Right renal pelvis (tissue), 4 donors: ENCODE results near the gene OR10V1. TPM values are rescaled to one million over a fixed set of nuclear protein-coding genes. Genes with fewer than 3 reads are reported as not detected.

Experiments used
- DNase-seq, 4 donors: peaks; one replicate each; pipeline ENCODE4 v3.0.0-alpha.2; 2013; ENCODE audit warnings: low read depth in 4 of 4, low spot score in 3 of 4, missing footprints in 1 of 4
- polyA plus RNA-seq, 4 donors: library from polyadenylated mRNA; unstranded; fragments of 120-200 nt; gene quantifications; one replicate each; pipeline ENCODE4 v1.2.1, GENCODE V29; 2013; ENCODE audit not compliant: insufficient read length in 4 of 4

Gene OR10V1
- polyA plus RNA-seq, 4 donors: not detected

DNA sequence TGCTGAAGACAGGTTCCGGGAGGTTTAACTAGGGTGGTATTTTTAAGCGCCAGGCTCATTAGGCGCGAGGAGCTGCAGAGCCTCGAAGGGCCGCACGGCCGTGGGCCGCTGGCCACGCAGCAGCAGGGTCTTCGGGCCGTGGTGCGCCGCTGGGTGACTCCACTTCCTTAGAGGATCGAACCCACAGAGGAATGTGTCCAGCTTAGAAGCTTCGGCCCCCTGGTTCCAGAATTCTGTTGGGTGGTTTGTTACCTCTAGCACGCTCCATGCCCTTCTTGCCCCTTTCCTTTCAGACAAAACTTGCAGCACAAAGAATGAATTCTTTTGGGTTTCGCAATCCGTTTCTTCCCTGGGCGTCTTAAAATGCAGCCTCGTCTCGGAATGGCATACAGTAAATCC is 44.0 kb downstream of the OR10V1 start:
- peak in 1 of 4 donors; percentile 12 for DNase-seq

DNA sequence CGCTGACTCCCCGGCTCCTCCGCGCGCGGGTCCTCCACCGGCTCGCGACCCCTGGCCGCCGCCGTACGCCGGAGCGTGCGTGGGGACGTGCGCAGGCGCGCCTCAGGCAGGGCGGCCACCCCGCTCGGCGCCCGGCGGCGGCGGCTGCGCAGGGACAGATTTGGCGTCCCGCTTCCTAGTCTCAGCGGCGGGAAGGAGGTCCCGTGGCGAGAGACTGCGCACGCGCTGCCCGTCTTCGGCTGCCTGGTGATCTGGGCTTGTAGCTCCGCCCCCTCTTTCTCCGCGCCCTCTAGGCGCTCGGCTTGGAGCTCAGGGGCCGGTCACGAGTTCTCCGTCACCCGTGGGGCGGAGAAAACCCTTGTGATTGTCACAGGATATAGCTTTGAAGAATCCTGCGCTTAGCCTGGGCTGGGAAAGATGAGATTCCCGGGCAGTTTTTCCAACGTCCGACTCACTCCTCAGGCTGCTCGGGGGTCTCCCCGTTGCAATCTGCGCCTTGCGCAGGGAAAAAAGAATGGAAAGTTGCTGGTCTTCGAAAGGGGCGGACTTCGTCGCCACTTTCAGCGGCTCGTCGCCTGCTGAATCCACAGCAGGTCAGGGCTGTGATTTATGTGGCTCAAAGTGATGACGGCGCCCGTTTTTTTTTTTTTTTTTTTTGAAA is 44.6 kb downstream of the OR10V1 start, which contains the start of gene PATL1:
Gene PATL1, minus strand, starts transcription at position 88 of the 661 bp plus-strand sequence. CDS start 142 bp downstream, outside the sequence.
- DNase-seq: peak; percentile 98 to 99 (median 98)

DNA sequence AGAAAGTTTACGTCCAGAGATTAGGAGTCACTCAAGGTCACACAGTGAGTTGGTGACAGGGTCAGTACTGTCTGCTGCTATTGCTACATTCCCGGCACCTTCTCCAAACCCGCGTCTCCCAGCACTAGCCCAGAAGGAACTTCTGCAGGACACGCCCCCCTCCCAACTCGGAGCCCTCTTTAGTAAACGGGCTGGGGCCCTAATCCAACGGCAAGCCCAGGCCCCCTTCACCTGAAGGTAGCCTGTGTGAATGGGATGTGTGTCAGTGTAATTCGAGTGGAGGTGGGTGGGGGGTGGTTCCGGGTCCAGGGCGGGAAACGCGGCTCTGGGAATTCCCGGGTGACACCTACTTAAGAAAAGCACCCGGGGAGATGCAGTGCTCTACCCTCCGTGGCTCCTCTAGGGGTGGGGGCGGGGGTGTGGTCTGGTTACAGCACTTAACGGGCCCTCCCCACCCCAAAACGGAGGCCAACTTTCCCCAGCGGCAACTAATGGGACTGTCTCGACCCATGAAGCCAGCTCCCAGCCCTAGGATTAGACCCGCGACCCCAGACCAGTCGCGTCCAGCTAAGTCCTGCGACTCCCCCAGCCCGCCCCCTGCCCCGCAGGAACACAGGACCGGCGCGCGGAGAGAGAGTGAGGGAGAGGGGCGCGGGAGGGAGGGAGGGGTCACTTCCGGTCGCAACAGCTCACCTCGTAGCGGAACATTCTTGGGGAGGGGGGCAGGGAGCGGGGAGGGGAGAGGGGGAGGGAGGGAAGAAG is 45.3 kb downstream of the OR10V1 start:
- peak in 3 of 4 donors; percentile 3 to 23 (median 20) for DNase-seq

DNA sequence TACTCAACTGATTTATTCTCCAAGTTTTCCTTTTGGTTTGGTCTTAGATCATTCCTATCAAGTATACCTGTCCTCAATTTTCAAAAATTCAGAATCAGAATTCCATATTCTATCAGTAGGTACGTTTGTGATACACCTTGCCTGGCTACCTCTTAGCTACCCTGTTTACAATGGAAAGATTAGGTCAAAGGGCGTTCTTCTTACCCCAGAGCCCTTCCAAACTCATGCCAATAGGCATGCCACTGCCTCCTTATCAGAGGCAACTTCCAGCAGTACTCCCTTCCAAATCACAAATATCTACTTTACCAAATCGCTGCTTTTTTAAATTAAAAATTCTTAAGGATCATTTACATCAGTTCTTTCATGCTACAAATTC is 45.8 kb downstream of the OR10V1 start:
- DNase-seq: no peak

DNA sequence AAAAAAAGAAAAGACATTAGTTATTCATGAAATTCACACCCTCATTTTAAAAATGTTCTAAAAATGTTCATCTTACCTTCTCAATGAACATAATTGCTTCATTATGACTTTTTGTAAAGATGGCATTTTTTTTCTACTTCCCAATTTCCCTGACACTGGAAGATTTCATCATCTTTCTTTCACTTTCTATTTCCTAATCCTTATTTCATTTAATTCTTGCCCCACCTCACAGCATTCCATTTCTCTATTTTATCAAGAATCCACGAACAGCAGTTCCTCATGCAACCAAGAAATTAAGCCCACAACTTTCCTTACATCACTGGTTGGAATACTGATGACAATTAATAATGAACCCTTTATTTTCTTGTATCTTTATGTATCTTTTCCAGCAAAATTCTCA is 46.7 kb downstream of the OR10V1 start:
- no peak for DNase-seq

Other genes starting within 250 kb of the OR10V1 start
- not detected for gene OR4D10, start 240.5 kb downstream of the OR10V1 start, polyA plus RNA-seq
- not detected for gene OR4D11, start 210.3 kb downstream of the OR10V1 start, polyA plus RNA-seq
- gene OR4D9, start 202.3 kb downstream of the OR10V1 start, polyA plus RNA-seq: under 1 TPM; 0.04 to 0.05 (median 0.04) TPM
- 10 to 100 TPM; 49.1 to 62.2 (median 57.1) TPM for gene OSBP, start 98.1 kb downstream of the OR10V1 start, polyA plus RNA-seq
- gene PATL1, start 44.8 kb downstream of the OR10V1 start, polyA plus RNA-seq: 10 to 100 TPM; 37.8 to 50.2 (median 43.8) TPM
- 10 to 100 TPM; 43.1 to 55.5 (median 47.7) TPM for gene STX3, start 41.5 kb upstream of the OR10V1 start, polyA plus RNA-seq
- gene MRPL16, start 96.9 kb upstream of the OR10V1 start, polyA plus RNA-seq: 10 to 100 TPM; 62.0 to 64.3 (median 63.5) TPM
- under 1 TPM in 2 of 4 donors, not detected in 2; 0.08 to 0.16 TPM for gene CBLIF, start 131.7 kb upstream of the OR10V1 start, polyA plus RNA-seq
- under 1 TPM in 1 of 4 donors, not detected in 3; 0.50 TPM for gene TCN1, start 152.6 kb upstream of the OR10V1 start, polyA plus RNA-seq
- gene OOSP3, start 164.9 kb upstream of the OR10V1 start, polyA plus RNA-seq: under 1 TPM in 2 of 4 donors, not detected in 2; 0.12 to 0.20 TPM
- under 1 TPM; 0.12 to 0.43 (median 0.30) TPM for gene OOSP1, start 224.6 kb upstream of the OR10V1 start, polyA plus RNA-seq